Activated naive CD4-positive, alpha-beta T cell treated with anti-CD3 and anti-CD28 coated beads for 36 hours (primary cell): ENCODE data around the gene NACC1. TPM values are rescaled to one million over a fixed set of nuclear protein-coding genes. Genes with fewer than 3 reads are reported as not detected.

Experiments
- CTCF ChIA-PET: fragments of 350-600 bp; sonication (Branson Sonifier 250); formaldehyde crosslinking; loops from one replicate; lab custom pipeline; 2021; ENCODE audit warnings: antibody characterized with exemption; lab: Charles Lee
- DNase-seq: peaks from one replicate; pipeline ENCODE4 v3.0.0-alpha.2; 2020
- H3K27ac Mint-ChIP-seq: one replicate; pipeline ENCODE4 v1.8.0; 2021; ENCODE audit warnings: mild to moderate bottlenecking, mixed read lengths
- H3K27me3 Mint-ChIP-seq: one replicate; pipeline ENCODE4 v1.8.0; 2021; ENCODE audit warnings: low read depth, mixed read lengths
- H3K36me3 Mint-ChIP-seq: one replicate; pipeline ENCODE4 v1.8.0; 2021; ENCODE audit warnings: low read depth, mixed read lengths
- H3K4me1 Mint-ChIP-seq: one replicate; pipeline ENCODE4 v1.8.0; 2021; ENCODE audit warnings: low read depth, mixed read lengths
- H3K4me3 Mint-ChIP-seq: one replicate; pipeline ENCODE4 v1.8.0; 2021; ENCODE audit warnings: mild to moderate bottlenecking, moderate library complexity, mixed read lengths
- H3K9me3 Mint-ChIP-seq: one replicate; pipeline ENCODE4 v1.8.0; 2021; ENCODE audit warnings: mixed read lengths
- intact Hi-C: fragments of 100-400 bp; cut with micrococcal nuclease; formaldehyde crosslinking; loops from one replicate; pipeline ENCODE4 v1.15.1; 2023
- total RNA-seq, 2 experiments: library from RNA; stranded (reverse); gene quantifications; one replicate each; pipeline ENCODE4 v1.2.3, GENCODE V29; 2021

NACC1 gene
- total RNA-seq, 2 experiments from 2014 or later, result 41.3 to 45.0 TPM

DNA sequence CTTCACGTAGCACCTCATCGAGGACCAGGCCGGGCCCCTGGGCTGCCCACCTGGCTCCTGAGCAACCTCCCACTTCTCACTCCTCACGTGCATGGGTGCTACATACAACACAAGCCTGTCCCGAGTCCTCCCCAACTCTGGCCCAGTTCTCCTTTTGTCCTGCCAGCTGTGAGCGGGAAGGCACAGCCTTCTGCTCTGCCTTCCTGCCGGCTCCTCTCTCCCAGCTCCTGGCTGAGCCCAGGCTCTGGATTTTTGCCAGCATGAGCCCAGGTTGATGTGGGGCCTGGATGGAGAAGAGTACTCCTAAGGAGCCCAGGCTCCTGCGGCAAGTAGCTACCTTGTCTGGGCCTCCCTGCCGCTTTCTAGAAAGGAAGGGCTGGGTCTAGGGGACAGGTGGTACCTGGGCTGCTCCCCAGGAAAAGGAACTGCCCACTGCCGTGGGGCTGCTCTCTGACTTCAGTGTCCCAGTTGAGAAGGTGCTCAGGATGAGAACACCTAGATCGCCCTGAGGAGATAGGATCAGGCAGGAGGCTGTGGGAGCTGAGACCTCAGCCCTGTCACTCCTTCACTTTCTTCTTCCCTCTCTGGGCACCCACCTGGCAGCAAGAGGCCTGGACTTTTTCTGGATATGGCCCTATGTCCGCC is 39.0 kb upstream of the NACC1 start:
- Mint-ChIP-seq H3K4me1 (peaks cover 2% of the 10 kb centered on the region), H3K9me3 (no peaks in the 10 kb centered on the region), H3K36me3 (no peaks in the 10 kb centered on the region), H3K4me3 (no peak overlapping the region), H3K27ac (no peak overlapping the region), H3K27me3 (no peaks in the 10 kb centered on the region)
- DNase-seq, result no peak
- CTCF ChIA-PET, result interaction anchor here (0.8 to 2.0 kb wide), 3 partner anchors 18 to 114 kb away, joined by 3 to 6 read pairs (median 3); no protein-coding TSS in a partner anchor
- intact Hi-C loops, result no loop called here

DNA sequence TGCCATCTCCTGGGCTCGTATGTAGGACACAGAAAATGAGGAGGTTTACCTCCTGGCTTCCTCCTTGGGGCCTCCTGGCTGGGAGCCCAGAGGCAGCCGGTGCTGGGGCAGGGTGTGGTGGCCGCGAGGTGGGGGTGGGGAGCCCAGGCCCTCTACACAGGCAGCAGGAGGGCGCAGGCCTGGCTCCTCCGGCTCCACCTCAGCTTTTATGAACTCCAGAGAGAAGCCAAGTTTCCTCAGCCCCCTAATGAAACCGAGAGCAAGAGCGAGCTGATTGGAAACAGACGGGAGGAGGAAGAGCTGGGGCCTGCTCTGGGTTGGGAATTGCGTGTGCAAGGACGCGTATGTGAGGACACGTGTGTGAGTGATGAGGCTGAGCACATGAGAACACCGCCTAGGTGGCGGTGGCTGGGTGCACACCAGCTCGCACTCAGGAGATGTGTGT is 38.5 kb upstream of the NACC1 start:
- no peak overlapping the region for H3K27ac Mint-ChIP-seq
- no peak overlapping the region for H3K4me3 Mint-ChIP-seq
- no peaks in the 10 kb centered on the region for H3K27me3 Mint-ChIP-seq
- no peaks in the 10 kb centered on the region for H3K9me3 Mint-ChIP-seq
- DNase-seq, result no peak
- intact Hi-C loops, result no loop called here
- H3K36me3 Mint-ChIP-seq, result no peaks in the 10 kb centered on the region
- H3K4me1 Mint-ChIP-seq, result peaks cover 2% of the 10 kb centered on the region
- CTCF ChIA-PET, result interaction anchor here (0.8 to 1.0 kb wide), 2 partner anchors 102 to 222 kb away, joined by 3 to 6 read pairs; no protein-coding TSS in a partner anchor

DNA sequence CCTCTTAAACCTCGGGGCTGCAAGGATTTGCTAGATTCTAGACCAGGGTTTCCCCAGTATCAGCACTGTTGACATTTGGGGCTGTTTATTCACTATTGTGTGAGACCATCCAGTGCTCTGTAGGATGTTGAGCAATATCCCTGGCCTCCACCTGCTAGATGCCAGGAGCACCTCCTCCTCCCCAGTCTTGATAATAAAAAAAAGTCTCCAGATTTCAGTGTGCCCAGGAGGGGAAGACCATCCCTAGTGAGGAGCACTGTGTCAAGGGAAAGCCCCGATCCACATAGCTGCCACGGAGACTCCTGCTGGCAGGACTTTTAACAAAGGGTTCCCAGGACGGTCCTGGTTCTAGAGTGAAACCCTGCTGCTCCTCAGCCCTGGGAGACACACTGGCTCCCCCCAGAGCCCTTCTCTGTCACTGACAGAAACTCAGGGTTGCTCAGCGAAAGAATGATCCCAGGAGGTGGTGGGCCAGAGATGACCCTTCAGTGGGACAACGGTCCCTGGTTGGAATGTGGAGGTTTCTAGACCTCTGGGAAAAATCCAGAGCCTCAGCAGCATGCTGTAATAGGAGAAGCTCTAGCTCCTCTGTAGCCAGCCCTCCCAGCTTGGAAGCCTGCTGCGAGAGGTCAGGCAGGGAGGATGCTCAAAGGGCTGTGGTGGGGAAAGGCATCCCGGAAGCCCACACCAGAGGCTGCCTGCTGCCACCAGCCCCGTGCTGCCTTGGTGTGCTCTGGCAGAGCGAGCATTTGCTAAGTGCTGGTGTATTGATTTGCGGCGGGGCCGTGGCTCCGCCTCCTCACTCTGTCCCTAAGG is 35.7 kb upstream of the NACC1 start:
- CTCF ChIA-PET, result interaction anchor here (0.6 to 1.4 kb wide), 3 partner anchors 21 to 115 kb away, joined by 3 to 7 read pairs (median 5); no protein-coding TSS in a partner anchor
- intact Hi-C loops, result no loop called here
- Mint-ChIP-seq H3K4me1 (peaks cover 2% of the 10 kb centered on the region), H3K9me3 (no peaks in the 10 kb centered on the region), H3K27me3 (no peaks in the 10 kb centered on the region), H3K36me3 (no peaks in the 10 kb centered on the region), H3K4me3 (no peak overlapping the region), H3K27ac (no peak overlapping the region)
- no peak for DNase-seq

DNA sequence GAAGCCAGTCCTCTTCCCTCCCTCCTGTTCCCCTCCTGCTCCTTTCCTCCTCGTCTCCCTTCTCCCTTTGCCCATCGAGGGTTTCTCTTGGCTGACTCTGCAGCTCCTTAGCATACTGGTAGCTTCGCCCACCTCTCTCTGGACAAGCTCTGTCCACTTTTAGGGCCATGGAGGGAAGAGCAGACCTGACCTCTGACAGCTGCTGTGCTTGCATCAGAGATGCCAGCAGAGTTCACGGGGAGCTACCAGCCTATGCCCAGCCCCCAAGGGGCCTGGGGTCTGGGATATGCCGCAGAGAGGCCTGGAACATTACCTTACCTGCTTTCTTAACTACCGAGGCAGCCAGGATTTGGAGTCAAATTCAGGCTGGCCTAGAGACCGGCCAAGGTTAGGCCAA is 35.1 kb upstream of the NACC1 start:
- no peak for DNase-seq
- peaks cover 1% of the 10 kb centered on the region for H3K36me3 Mint-ChIP-seq
- no peak overlapping the region for H3K27ac Mint-ChIP-seq
- no peak overlapping the region for H3K4me3 Mint-ChIP-seq
- peaks cover 2% of the 10 kb centered on the region for H3K4me1 Mint-ChIP-seq
- CTCF ChIA-PET, result interaction anchor here (0.6 to 1.4 kb wide), 4 partner anchors 22 to 116 kb away, joined by 3 to 7 read pairs (median 4); no protein-coding TSS in a partner anchor
- H3K27me3 Mint-ChIP-seq, result no peaks in the 10 kb centered on the region
- no peaks in the 10 kb centered on the region for H3K9me3 Mint-ChIP-seq
- intact Hi-C loops, result no loop called here

DNA sequence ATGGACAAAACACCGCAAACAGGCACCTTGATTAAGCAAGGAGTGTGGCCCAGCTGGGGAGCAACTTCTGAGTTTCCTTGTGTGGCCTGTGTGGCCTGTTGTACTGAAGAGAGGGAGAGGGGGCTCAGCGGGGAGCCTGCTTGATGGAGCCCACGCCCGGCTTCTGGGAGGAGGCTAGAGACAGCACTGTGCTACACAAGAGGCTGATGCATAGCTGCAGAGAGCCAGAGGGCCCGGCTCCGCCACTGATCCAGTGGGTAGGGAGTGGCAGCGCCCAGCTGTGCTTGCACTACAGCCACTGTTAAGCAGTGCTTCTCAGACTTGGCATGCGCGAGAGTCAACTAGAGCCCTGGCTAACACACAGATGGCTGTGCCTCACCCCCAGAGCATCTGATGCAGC is 34.4 kb upstream of the NACC1 start:
- Mint-ChIP-seq H3K4me3 (no peak overlapping the region), H3K36me3 (peaks cover 1% of the 10 kb centered on the region), H3K9me3 (no peaks in the 10 kb centered on the region), H3K27ac (no peak overlapping the region), H3K4me1 (peaks cover 2% of the 10 kb centered on the region), H3K27me3 (no peaks in the 10 kb centered on the region)
- intact Hi-C loops, result no loop called here
- DNase-seq, result no peak
- CTCF ChIA-PET, result interaction anchor here (0.5 to 1.4 kb wide), 3 partner anchors 22 to 106 kb away, joined by 4 to 7 read pairs (median 4); no protein-coding TSS in a partner anchor

DNA sequence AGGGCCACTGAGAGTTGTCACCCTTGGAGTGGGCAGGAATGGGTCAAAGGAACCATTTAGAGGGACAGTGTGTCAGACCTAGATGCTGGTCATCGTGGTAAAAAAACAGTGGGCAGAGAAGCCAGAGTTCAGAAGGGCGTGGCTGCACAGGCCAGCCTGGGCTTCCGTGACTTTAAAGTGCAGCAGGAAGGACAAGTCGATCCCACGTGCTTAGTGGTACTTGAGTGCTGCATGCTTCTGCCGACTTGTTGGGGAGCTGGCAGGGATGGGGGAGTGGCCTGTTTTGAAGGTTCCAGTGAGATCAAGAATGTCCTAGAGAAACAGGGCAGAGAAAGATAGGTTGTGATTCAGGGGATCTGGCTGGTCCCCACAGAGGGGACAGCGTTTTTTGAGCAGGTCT is 32.4 kb upstream of the NACC1 start:
- Mint-ChIP-seq H3K4me1 (no peaks in the 10 kb centered on the region), H3K27ac (no peak overlapping the region)
- CTCF ChIA-PET, result interaction anchor here (1.0 to 2.6 kb wide), 2 partner anchors 24 to 120 kb away, joined by 3 to 7 read pairs; no protein-coding TSS in a partner anchor

DNA sequence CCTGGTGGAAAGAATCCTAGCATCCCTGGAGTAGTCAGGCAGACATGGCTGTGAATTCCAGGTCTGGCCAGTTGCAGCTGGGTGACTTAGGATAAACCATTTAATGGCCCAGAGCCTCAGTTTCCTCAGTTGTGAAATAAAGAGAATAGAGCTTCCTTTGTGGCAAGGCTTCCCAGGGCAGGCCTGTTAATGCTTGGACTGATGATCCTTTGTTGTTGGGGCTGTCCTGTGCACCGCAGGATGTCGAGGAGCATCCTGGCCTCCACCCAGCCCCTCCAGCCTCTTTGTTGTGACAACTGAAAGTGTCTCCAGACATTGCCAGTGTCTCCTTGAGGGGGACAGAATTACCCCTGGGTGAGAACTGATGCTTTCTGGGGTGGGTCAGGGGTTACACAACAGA is 31.7 kb upstream of the NACC1 start:
- CTCF ChIA-PET, result interaction anchor here (1.0 to 2.6 kb wide), 3 partner anchors 25 to 121 kb away, joined by 3 to 7 read pairs (median 7); no protein-coding TSS in a partner anchor
- Mint-ChIP-seq H3K36me3 (peaks cover 1% of the 10 kb centered on the region), H3K27me3 (no peaks in the 10 kb centered on the region), H3K4me3 (no peak overlapping the region), H3K9me3 (no peaks in the 10 kb centered on the region), H3K4me1 (no peaks in the 10 kb centered on the region), H3K27ac (no peak overlapping the region)
- intact Hi-C loops, result no loop called here
- no peak for DNase-seq

More for the DNA sequence above, 32.4 kb upstream of the NACC1 start:
- Mint-ChIP-seq H3K9me3 (no peaks in the 10 kb centered on the region), H3K4me3 (no peak overlapping the region), H3K36me3 (peaks cover 1% of the 10 kb centered on the region), H3K27me3 (no peaks in the 10 kb centered on the region)
- no peak for DNase-seq
- intact Hi-C loops, result no loop called here

DNA sequence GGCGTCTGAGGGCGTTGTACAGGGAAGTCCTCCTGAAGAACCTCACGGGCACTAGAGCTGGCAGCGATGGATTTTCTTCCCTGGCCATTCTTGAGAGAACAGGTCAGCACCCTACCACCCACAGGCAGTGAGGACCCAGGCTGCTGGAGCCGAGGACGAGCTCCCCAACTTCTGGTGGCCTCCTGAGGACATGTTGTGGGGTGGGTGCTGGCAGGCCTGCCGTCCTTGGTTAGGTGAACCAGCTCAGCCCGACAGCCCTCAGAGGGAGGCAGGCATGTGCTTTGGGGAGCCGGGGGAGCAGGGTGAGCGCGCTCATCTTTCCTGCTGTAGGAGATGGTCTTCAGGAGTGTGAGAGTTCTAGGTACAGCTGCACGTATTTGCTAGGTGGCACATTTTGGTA is 30.8 kb upstream of the NACC1 start:
- no peaks in the 10 kb centered on the region for H3K4me1 Mint-ChIP-seq
- H3K27ac Mint-ChIP-seq, result no peak overlapping the region
- no peaks in the 10 kb centered on the region for H3K9me3 Mint-ChIP-seq
- H3K4me3 Mint-ChIP-seq, result no peak overlapping the region
- CTCF ChIA-PET, result interaction anchor here (2.1 kb wide), 1 partner anchor 110 kb away, joined by 7 read pairs; no protein-coding TSS in a partner anchor
- H3K36me3 Mint-ChIP-seq, result peaks cover 1% of the 10 kb centered on the region
- intact Hi-C loops, result no loop called here
- no peaks in the 10 kb centered on the region for H3K27me3 Mint-ChIP-seq
- no peak for DNase-seq

DNA sequence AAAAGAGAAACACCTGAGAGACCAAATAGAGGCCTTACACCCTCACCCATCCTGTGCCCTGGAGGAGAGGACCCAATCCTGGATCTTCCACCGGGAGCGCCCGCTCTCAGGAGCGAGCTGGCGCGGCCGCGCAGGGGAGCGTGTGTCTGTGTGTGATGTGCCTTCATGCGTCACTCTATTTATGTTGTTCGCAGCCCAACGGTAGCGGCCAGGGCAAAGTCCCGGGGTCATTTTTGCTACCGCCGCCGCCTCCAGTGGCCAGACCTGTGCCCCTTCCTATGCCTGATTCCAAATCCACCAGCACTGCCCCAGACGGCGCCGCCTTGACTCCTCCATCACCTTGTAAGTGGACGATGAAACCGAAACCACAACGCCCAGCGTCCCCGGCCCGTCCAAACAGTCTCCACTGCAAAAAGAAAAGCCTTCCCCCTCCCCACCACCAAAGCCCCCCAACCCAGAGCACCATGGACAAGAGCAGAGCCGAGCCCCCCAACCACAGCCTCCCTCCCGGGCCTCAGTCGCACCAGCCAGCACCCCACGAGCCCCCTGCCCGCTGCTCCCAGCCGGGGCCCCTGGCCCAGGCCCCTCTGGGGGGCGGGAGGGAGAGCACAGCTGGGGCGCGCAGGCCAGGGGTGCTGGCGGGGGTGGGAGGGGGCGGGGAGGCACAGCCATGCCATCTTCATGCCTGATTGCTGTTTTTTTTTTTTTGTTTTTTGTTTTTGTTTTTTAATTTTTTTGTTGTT is 30.1 kb upstream of the NACC1 start:
- Mint-ChIP-seq H3K36me3 (peaks cover 1% of the 10 kb centered on the region), H3K27me3 (no peaks in the 10 kb centered on the region), H3K4me1 (no peaks in the 10 kb centered on the region), H3K9me3 (no peaks in the 10 kb centered on the region), H3K4me3 (no peak overlapping the region), H3K27ac (no peak overlapping the region)
- CTCF ChIA-PET, result interaction anchor here (2.1 kb wide), 1 partner anchor 111 kb away, joined by 7 read pairs; no protein-coding TSS in a partner anchor
- no peak for DNase-seq
- intact Hi-C loops, result no loop called here

DNA sequence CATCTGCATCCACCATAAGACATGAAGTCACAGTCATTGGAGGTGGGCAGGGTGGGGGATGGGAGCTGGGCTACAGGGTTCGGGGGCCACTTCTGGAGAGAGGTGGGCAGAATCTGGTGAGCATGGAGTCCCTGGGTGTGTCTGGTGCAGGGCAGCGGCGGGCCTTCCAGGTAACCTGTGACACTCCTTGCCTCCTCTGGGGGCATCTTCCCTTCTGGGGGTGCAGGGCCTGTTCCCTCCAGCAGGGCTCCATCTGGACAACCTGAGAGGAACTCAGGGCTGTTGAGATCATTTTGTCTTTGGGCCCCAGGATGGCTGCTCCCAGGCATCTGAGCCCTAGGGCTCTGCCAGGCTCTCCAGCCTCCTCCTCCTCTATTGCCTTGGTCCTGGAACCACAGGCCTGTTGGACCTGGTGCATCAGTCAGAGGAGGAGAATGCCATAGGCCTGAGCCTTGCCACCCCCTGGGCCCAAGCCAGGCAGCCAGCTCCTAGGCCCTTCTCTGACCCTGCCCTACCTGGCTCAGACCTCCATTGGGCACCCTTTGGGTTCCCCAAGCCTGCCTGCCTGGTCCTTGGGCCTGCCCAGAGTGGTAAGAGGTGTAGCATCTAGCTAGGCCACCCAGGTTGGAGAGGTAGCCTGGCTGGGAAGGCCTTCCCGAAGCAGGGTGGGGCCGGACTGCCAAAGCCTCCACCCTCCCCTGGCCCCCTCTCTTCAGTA is 28.8 kb upstream of the NACC1 start:
- Mint-ChIP-seq H3K9me3 (no peaks in the 10 kb centered on the region), H3K27ac (no peak overlapping the region), H3K36me3 (peaks cover 1% of the 10 kb centered on the region), H3K27me3 (peaks cover under 1% of the 10 kb centered on the region), H3K4me3 (no peak overlapping the region), H3K4me1 (peaks cover 2% of the 10 kb centered on the region)
- DNase-seq, result peak; percentile 26
- intact Hi-C loops, result no loop called here
- CTCF ChIA-PET, result interaction anchor here (2.5 kb wide), 1 partner anchor 113 kb away, joined by 7 read pairs; no protein-coding TSS in a partner anchor

DNA sequence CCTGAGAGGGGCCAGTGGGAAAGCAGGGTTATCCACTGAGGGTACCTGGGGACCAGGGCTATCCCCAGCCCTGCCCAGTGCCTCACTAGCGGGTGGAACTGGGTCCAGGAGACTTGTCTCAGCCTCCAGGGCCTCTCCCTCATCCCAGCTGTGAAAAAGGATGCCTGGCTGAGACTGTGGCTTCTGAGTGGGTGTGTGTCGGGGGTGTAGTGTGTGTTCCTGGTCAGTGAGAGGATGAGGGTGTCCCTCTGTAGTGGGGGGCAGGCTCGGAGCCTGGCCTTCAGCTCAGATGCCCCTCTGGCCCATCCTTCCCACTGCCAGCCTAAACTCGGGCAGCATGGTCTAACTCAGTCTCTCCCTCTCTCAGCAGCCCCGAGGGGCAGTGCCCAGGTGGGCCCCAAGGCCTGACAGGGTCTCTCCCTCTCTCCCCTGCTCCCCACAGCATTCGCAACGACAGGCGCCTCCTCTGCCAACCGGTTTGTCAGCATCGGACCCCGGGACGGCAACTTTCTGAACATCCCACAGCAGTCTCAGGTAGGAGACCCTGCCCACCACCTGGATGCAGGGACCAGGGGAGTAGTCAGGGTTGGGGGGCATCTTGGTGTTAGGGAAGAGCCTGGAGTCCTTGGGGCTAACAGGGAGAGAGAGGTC is 28.1 kb upstream of the NACC1 start:
- Mint-ChIP-seq H3K36me3 (peaks cover 1% of the 10 kb centered on the region), H3K27ac (no peak overlapping the region)
- intact Hi-C loops, result no loop called here

More for the DNA sequence above, 28.1 kb upstream of the NACC1 start:
- peaks cover 3% of the 10 kb centered on the region for H3K4me1 Mint-ChIP-seq
- CTCF ChIA-PET, result interaction anchor here (2.5 to 6.7 kb wide), 2 partner anchors 29 to 114 kb away, joined by 7 to 50 read pairs; no protein-coding TSS in a partner anchor
- peaks cover 6% of the 10 kb centered on the region for H3K27me3 Mint-ChIP-seq
- DNase-seq, result no peak
- no peaks in the 10 kb centered on the region for H3K9me3 Mint-ChIP-seq
- H3K4me3 Mint-ChIP-seq, result no peak overlapping the region
